Activated gamma-delta T cell treated with anti-CD3 and anti-CD28 coated beads, Interleukin-2, amount 50 U/mL, for 16 hours (primary cell): Measurements from ENCODE around the gene GPRC5A.

Experiments
- DNase-seq: peaks from one replicate; pipeline ENCODE4 v3.0.0-alpha.2; 2020; ENCODE audit warnings: low read depth

Gene GPRC5A

DNA sequence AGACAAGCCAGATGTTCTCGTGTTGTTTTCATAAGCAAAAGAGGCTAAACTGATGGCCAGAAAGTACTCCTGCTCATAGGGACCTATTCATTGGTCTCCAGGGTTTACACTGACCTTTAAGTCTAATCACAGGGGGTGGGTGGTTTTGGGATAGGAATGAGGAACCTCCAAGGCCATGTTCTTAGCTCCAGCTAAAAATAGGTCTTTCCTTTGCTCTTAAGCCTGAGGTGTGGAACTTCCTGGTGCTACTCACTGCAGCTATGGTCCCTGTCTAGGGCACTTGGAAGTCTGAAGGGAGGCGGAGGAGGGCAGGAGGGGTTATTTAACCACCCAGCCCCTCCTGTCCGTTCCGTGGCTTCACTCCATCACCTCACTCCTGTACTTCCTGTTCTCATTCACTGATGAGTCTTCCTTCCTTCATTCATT is 18.6 kb downstream of the GPRC5A start:
- no peak for DNase-seq

- DNase-seq = no peak
These were observed 21.3 kb downstream of the GPRC5A start for GRCh38 chr12:12912711-12913110.

DNA sequence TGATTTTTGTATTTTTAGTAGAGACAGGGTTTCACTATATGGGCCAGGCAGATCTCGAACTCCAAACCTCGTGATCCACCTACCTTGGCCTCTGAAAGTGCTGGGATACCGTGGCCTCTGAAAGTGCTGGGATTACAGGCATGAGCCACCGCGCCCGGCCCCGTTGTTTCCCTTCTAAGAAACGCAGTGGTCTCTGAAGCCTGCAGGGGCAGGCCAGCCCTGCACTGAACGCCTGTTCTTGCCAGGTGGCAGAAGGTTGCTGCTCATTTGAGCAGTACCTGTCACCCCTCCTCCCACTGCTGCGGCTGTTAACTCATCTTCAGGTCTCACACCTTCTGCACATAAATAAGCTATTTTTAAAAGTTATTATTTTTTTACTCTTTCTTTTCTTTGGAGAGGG is 24.3 kb downstream of the GPRC5A start:
- no peak for DNase-seq

GRCh38 chr12:12916135-12916944 is 25.0 kb downstream of the GPRC5A start:
- DNase-seq = peak; percentile 74

DNA sequence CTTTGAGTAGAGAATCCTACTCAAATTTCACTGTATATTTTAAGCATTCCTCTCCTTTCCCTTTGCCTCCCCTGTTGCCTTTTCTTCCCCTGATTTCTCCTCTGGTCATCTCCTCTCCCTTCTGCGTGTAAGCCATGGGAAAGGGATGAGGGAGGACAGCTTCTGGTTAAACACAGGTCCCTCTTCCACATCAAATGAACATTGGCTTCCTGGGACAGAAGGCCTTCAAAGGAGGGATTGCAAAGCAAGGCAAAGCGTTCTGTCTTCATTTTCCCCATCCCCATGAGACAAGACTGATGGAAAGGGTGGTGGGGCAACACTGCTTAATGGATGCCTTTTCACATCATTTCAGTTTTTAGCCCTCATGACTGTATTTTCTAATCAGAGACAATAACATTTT is 26.2 kb downstream of the GPRC5A start:
- DNase-seq = no peak

- DNase-seq = no peak
These were observed 27.5 kb downstream of the GPRC5A start for GRCh38 chr12:12918781-12919389.

- DNase-seq = no peak
These were observed 28.5 kb downstream of the GPRC5A start for GRCh38 chr12:12919666-12920435.

DNA sequence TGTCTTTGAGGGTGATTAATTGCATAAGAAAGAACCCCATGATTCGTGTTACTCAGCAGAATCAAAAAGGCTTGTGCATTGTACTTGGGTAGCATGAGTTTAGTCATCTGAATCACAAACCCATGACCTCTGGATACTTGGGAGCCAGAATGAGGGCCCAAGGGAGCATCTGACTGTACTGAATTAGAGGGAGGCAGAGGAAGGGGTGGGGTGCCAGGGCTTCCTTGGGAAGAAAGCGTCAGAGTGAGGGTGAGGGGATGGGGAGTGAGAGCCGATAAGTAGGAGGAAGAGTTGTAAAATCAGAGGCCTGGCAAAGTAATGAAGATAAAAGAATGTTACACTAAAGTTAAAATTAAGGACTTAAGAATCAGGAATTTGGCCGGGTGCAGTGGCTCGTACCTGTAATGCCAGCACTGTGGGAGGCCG is 30.8 kb downstream of the GPRC5A start:
- DNase-seq = no peak

DNA sequence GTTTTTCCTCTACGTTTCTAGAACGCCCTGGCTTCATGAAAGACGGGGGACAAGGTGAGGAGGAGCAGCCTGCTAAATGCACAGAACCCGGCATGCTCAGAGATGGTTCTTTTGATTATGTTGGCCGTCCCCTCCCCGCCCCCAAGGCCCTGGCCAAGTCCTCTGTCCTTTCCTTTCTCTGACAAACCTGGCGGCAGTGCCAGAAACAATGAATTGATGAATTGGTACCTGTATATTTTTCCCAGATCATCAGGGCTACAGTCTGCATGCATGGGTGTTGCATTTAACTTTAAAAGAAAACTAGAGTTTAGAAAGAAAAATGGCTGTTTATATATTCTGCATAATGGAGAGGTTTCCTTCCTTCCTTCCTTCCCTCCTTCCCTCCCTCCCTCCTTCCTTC is 31.6 kb downstream of the GPRC5A start:
- DNase-seq = no peak

GRCh38 chr12:12924169-12924568 is 32.8 kb downstream of the GPRC5A start:
- DNase-seq = no peak

- DNase-seq = no peak
These were observed 34.0 kb downstream of the GPRC5A start for GRCh38 chr12:12925388-12925787.

DNA sequence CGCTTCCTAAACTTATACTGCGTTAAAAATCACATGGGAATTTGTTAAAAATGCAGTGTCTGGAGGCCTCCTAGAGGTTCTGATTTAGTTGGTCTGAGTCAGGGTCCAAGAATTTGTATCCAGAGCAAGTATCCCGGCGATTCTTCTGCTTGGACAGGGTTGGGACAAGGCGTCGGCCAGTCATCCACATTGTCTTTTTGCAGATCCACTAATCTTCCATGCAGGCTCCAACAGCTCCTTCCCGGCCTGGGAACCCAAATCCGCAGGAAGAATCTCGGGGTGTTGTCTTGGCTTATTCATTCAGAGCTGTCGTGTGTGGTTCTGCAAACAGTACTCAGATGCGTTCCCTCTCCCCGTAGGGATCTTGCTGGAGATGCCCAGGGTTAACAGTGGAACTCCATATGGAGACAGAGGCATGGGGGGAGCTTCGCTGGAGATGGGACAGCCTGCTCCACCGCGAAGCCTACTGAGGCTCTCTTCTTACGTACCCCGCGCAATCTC is 35.3 kb downstream of the GPRC5A start:
- no peak for DNase-seq

DNA sequence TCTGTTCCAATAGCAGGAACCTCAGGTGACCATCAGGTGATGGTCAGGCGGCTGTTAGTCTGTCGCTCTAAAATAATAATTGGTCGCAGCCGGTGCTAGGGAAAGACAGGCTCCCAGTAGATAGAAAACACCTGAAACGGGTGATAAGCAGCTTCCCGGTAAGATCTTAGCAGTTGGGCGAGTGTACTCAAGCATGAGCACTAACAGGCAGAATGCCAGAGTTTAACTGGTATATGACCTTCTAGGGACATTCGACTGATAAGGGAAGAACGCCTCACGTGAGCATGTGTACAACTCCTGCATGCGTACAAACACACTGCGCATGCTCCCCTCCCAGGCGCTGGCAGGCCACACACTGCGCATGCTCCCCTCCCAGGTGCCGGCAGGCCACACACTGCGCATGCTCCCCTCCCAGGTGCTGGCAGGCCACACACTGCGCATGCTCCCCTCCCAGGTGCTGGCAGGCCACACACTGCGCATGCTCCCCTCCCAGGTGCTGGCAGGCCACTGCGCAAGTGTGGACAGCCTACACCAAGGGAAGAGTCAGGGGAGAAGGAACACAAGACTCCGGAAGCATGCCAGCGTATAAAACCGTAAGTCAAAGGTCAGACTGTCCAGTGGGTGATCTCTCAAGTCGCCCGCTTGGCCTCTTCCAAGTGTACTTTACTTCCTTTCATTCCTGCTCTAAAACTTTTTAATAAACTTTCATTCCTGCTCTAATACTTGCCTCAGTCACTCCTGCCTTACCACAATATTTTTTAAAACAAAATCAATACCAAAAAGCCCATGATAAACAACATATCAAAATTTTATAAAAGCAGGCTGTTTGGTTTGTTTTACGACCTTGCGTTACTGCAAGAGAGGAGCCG is 36.1 kb downstream of the GPRC5A start:
- DNase-seq = peak; percentile 5

- no peak for DNase-seq
These were observed 38.3 kb downstream of the GPRC5A start for GRCh38 chr12:12929696-12930095.

DNA sequence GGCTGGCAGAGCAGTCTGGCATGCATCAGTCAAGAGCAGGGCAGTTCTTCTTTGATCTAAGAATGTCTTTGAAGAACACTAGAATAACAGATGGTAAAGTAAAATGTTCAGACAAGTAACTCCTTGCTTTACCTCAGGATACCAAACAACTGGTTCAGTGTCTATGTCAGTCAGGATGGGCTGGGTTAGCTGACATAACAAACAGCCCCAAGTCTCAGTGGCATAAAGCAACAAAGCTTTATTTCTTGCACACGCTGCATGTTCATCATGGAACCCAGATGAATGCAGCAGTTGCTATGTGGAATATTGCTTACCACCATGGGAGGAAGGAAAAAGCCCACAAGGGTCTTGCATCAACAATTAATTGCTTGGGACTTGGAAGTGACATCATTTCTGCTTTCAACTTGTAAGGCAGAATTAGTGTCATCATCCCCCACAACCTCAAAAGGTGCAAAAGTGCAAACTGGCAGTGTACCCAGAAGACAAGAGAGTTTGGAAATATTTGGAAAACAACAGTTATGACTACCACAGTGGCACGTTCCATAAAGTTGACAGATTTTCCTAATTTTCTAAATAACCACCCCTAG is 39.4 kb downstream of the GPRC5A start:
- DNase-seq = no peak

- DNase-seq = no peak
These were observed 42.4 kb downstream of the GPRC5A start for GRCh38 chr12:12933742-12934141.

GRCh38 chr12:12934556-12934955 is 43.2 kb downstream of the GPRC5A start:
- DNase-seq = no peak

GRCh38 chr12:12936983-12937491 is 45.7 kb downstream of the GPRC5A start:
- no peak for DNase-seq

- DNase-seq = no peak
These were observed 47.2 kb downstream of the GPRC5A start for GRCh38 chr12:12938541-12938940.

GRCh38 chr12:12939888-12940287 is 48.5 kb downstream of the GPRC5A start:
- no peak for DNase-seq
